Subcutaneous abdominal adipose tissue (tissue), 5 donors: ENCODE data around the gene FTL.
A peak's percentile ranks its signal among the peaks of the same experiment; 100 is the strongest.

Experiments
- H3K27ac ChIP-seq: one replicate; pipeline ENCODE4 v1.7.0; 2013; ENCODE audit warnings: low read depth, mild to moderate bottlenecking, inconsistent platforms, low read length, moderate library complexity
- H3K27me3 ChIP-seq, 5 donors: one replicate each; pipeline ENCODE4 v1.7.0; 2013; ENCODE audit warnings: low read length in 5 of 5, inconsistent platforms in 1 of 5; ENCODE audit not compliant: control insufficient read depth in 5 of 5, insufficient read depth in 4 of 5
- H3K36me3 ChIP-seq, 5 donors: one replicate each; pipeline ENCODE4 v1.7.0; 2013; ENCODE audit warnings: low read length in 5 of 5; ENCODE audit not compliant: control insufficient read depth in 5 of 5, insufficient read depth in 5 of 5
- H3K4me1 ChIP-seq, 5 donors: one replicate each; pipeline ENCODE4 v1.7.0; 2013; ENCODE audit warnings: low read length in 5 of 5, mild to moderate bottlenecking in 3 of 5, moderate library complexity in 1 of 5; ENCODE audit not compliant: control insufficient read depth in 5 of 5, insufficient read depth in 5 of 5
- H3K4me3 ChIP-seq, 5 donors: one replicate each; pipeline ENCODE4 v1.7.0; 2013; ENCODE audit warnings: low read length in 5 of 5, low read depth in 1 of 5
- H3K9ac ChIP-seq, 5 donors: one replicate each; pipeline ENCODE4 v1.7.0; 2013; ENCODE audit warnings: low read length in 5 of 5, mild to moderate bottlenecking in 4 of 5, moderate library complexity in 3 of 5
- H3K9me3 ChIP-seq, 5 donors: one replicate each; pipeline ENCODE4 v1.7.0; 2013; ENCODE audit warnings: low read length in 5 of 5; ENCODE audit not compliant: control insufficient read depth in 5 of 5
- donor health status: healthy.
- donor health status: healthy.
- donor health status: healthy.
- donor health status: healthy.
- donor health status: healthy.

The FTL gene

GRCh38 chr19:48945415-48945814 lies 19.7 kb upstream of the FTL start:
- Histone ChIP-seq H3K9me3 (peaks cover 4 to 17% (median 12%) of the 10 kb centered on the region in 5 donors), H3K36me3 (no peaks in the 10 kb centered on the region), H3K4me3 (no peak overlapping the region), H3K9ac (no peak overlapping the region), H3K27me3 (no peaks in the 10 kb centered on the region), H3K27ac (no peak overlapping the region), H3K4me1 (no peaks in the 10 kb centered on the region)

GRCh38 chr19:48945817-48946216 lies 19.3 kb upstream of the FTL start:
- Histone ChIP-seq H3K27ac (no peak overlapping the region), H3K9ac (no peak overlapping the region), H3K4me1 (no peaks in the 10 kb centered on the region), H3K36me3 (no peaks in the 10 kb centered on the region), H3K9me3 (peaks cover 4 to 13% (median 10%) of the 10 kb centered on the region in 5 donors), H3K27me3 (no peaks in the 10 kb centered on the region), H3K4me3 (no peak overlapping the region)

GRCh38 chr19:48946463-48947257 lies 18.4 kb upstream of the FTL start:
- no peak overlapping the region for H3K9ac ChIP-seq
- H3K27me3 ChIP-seq: no peaks in the 10 kb centered on the region
- H3K4me3 ChIP-seq: no peak overlapping the region
- H3K36me3 ChIP-seq: no peaks in the 10 kb centered on the region
- H3K27ac ChIP-seq: no peak overlapping the region
- H3K9me3 ChIP-seq: peaks cover 0 to 7% (median 3%) of the 10 kb centered on the region in 5 donors
- no peaks in the 10 kb centered on the region for H3K4me1 ChIP-seq

GRCh38 chr19:48947258-48947542 lies 17.9 kb upstream of the FTL start:
- no peak overlapping the region for H3K27ac ChIP-seq
- no peak overlapping the region for H3K4me3 ChIP-seq
- no peaks in the 10 kb centered on the region for H3K36me3 ChIP-seq
- H3K27me3 ChIP-seq: no peaks in the 10 kb centered on the region
- no peak overlapping the region for H3K9ac ChIP-seq
- peaks cover 0 to 7% (median 3%) of the 10 kb centered on the region in 5 donors for H3K9me3 ChIP-seq
- H3K4me1 ChIP-seq: no peaks in the 10 kb centered on the region

- H3K4me1 ChIP-seq: peaks cover 0 to 10% (median 7%) of the 10 kb centered on the region in 5 donors
- peaks cover 0 to 7% (median 3%) of the 10 kb centered on the region in 5 donors for H3K9me3 ChIP-seq
- no peak overlapping the region for H3K27ac ChIP-seq
- no peak overlapping the region for H3K9ac ChIP-seq
- H3K4me3 ChIP-seq: no peak overlapping the region
- H3K27me3 ChIP-seq: no peaks in the 10 kb centered on the region
- no peaks in the 10 kb centered on the region for H3K36me3 ChIP-seq
Measured at GRCh38 chr19:48950159-48950558, 14.9 kb upstream of the FTL start.

GRCh38 chr19:48950830-48951519 lies 14.1 kb upstream of the FTL start:
- peaks cover 0 to 7% (median 3%) of the 10 kb centered on the region in 5 donors for H3K9me3 ChIP-seq

GRCh38 chr19:48953141-48953540 lies 12.0 kb upstream of the FTL start:
- H3K4me3 ChIP-seq: no peak overlapping the region
- H3K27ac ChIP-seq: no peak overlapping the region
- no peaks in the 10 kb centered on the region for H3K9me3 ChIP-seq
- H3K36me3 ChIP-seq: peaks cover 0 to 3% (median 2%) of the 10 kb centered on the region in 5 donors
- no peaks in the 10 kb centered on the region for H3K27me3 ChIP-seq
- H3K4me1 ChIP-seq: peaks cover 3 to 21% (median 19%) of the 10 kb centered on the region in 5 donors
- H3K9ac ChIP-seq: no peak overlapping the region

More at GRCh38 chr19:48950830-48951519, 14.1 kb upstream of the FTL start:
- no peaks in the 10 kb centered on the region for H3K27me3 ChIP-seq
- no peak overlapping the region for H3K27ac ChIP-seq
- H3K36me3 ChIP-seq: no peaks in the 10 kb centered on the region
- H3K4me1 ChIP-seq: peaks cover 3 to 18% (median 16%) of the 10 kb centered on the region in 5 donors
- no peak overlapping the region for H3K4me3 ChIP-seq
- no peak overlapping the region for H3K9ac ChIP-seq

- Histone ChIP-seq H3K4me3 (peak overlapping the region; percentile 80 to 95 (median 86)), H3K27me3 (no peaks in the 10 kb centered on the region), H3K4me1 (peaks cover 3 to 21% (median 19%) of the 10 kb centered on the region in 5 donors), H3K9ac (peak overlapping the region in 2 of 5 donors; percentile 35 to 93), H3K27ac (no peak overlapping the region), H3K9me3 (no peaks in the 10 kb centered on the region), H3K36me3 (peaks cover 0 to 3% (median 2%) of the 10 kb centered on the region in 5 donors)
Measured at GRCh38 chr19:48953990-48954594, 11.0 kb upstream of the FTL start.

- peak within 1 kb of the TSS; percentile 76 for H3K27ac ChIP-seq
- peak within 1 kb of the TSS; percentile 81 to 95 (median 90) for H3K9ac ChIP-seq
- H3K9me3 ChIP-seq: no peaks in the 10 kb centered on the region
- peak within 1 kb of the TSS; percentile 80 to 95 (median 86) for H3K4me3 ChIP-seq
- H3K4me1 ChIP-seq: peaks cover 3 to 21% (median 19%) of the 10 kb centered on the region in 5 donors
- peaks cover 0 to 3% (median 2%) of the 10 kb centered on the region in 5 donors for H3K36me3 ChIP-seq
- no peaks in the 10 kb centered on the region for H3K27me3 ChIP-seq
Measured at GRCh38 chr19:48954595-48955307, 10.4 kb upstream of the FTL start, which contains the start of gene BAX. Gene BAX (plus strand): TSS chr19:48954875. CDS start chr19:48954929, 54 bp downstream.
